Central memory CD8-positive, alpha-beta T cell (primary cell): ENCODE measurements around the gene E4F1.
"Not testable (repeated sequence)": the region's sequence is repeated elsewhere in the genome, so short reads cannot be mapped to it uniquely, and the experiment has no call there.

Experiments used
- ATAC-seq: fragments of 150-1000 bp; cut with Tn5 transposase; replicated peaks from 2 replicates; pipeline ENCODE4 v1.10.0; 2022; ENCODE audit warnings: mild to moderate bottlenecking, moderate FRiP score, moderate number of reproducible peaks; ENCODE audit not compliant: poor library complexity, severe bottlenecking; ENCODE audit errors: extremely low read depth
- DNase-seq, 2 donors: peaks; one replicate each; pipeline ENCODE4 v3.0.0; 2021; ENCODE audit warnings: low spot score in 2 of 2
- H3K27ac Mint-ChIP-seq: one replicate; pipeline ENCODE4 v1.8.0; 2022; ENCODE audit warnings: low read depth, mild to moderate bottlenecking, moderate library complexity, mixed read lengths
- H3K27me3 Mint-ChIP-seq: one replicate; pipeline ENCODE4 v1.8.0; 2022; ENCODE audit warnings: mixed read lengths
- H3K36me3 Mint-ChIP-seq: one replicate; pipeline ENCODE4 v1.8.0; 2022; ENCODE audit warnings: mild to moderate bottlenecking, moderate library complexity, mixed read lengths; ENCODE audit not compliant: insufficient read depth
- H3K4me1 Mint-ChIP-seq: one replicate; pipeline ENCODE4 v1.8.0; 2022; ENCODE audit warnings: mixed read lengths
- H3K4me3 Mint-ChIP-seq: one replicate; pipeline ENCODE4 v1.8.0; 2022; ENCODE audit warnings: mild to moderate bottlenecking, moderate library complexity, mixed read lengths
- H3K9me3 Mint-ChIP-seq: one replicate; pipeline ENCODE4 v1.8.0; 2022; ENCODE audit warnings: mixed read lengths

Gene E4F1

DNA sequence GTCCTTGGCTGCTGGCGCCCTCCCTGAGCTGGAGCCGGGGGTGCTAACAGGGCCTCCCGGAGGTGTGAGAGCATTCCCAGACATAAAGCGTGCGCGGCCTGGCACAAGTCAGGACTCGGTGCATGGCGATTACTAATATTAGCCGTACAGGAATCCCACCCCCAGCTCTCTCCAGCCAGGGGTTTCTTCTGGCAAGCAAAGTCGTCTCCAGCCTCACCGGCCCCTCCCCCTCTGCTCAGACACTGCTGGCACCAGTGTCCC lies 32.0 kb upstream of the E4F1 start:
- Mint-ChIP-seq H3K27ac (no peak overlapping the region), H3K27me3 (peaks cover 12% of the 10 kb centered on the region), H3K4me1 (no peaks in the 10 kb centered on the region), H3K36me3 (peaks cover 2% of the 10 kb centered on the region), H3K9me3 (no peaks in the 10 kb centered on the region), H3K4me3 (no peak overlapping the region)
- no peak for DNase-seq
- no peak for ATAC-seq

GRCh38 chr16:2194166-2194834 lies 29.1 kb upstream of the E4F1 start:
- Mint-ChIP-seq H3K27ac (no peak overlapping the region), H3K4me3 (peak overlapping the region; percentile 44), H3K36me3 (peaks cover 1% of the 10 kb centered on the region), H3K9me3 (no peaks in the 10 kb centered on the region), H3K27me3 (peaks cover 35% of the 10 kb centered on the region), H3K4me1 (no peaks in the 10 kb centered on the region)
- DNase-seq (no peak), ATAC-seq (no peak)

DNA sequence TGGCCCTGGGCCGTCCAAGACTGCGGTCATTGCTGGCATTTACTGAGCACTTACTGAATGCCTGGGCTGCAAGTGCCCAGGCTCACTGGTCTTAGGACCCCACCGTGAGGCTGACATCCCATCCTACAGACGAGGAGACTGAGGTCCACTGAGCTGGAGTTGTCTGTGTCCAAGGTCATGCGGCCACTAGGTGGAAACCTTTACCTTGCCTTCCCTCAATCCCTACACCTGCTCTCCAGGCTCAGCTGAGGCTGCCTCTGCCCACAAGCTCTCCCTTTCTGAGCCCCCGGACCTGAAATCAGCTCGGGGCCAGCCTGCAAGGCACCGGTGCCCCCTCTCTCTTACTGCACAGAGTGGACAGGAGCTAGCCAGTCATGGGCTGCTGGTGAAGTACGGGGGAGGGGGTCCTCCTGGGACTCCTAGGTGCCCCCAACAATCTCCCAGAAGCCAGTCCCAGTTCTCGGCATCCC lies 28.5 kb upstream of the E4F1 start:
- ATAC-seq (peak; percentile 70), DNase-seq (peak in 1 of 2 donors; percentile 29)

DNA sequence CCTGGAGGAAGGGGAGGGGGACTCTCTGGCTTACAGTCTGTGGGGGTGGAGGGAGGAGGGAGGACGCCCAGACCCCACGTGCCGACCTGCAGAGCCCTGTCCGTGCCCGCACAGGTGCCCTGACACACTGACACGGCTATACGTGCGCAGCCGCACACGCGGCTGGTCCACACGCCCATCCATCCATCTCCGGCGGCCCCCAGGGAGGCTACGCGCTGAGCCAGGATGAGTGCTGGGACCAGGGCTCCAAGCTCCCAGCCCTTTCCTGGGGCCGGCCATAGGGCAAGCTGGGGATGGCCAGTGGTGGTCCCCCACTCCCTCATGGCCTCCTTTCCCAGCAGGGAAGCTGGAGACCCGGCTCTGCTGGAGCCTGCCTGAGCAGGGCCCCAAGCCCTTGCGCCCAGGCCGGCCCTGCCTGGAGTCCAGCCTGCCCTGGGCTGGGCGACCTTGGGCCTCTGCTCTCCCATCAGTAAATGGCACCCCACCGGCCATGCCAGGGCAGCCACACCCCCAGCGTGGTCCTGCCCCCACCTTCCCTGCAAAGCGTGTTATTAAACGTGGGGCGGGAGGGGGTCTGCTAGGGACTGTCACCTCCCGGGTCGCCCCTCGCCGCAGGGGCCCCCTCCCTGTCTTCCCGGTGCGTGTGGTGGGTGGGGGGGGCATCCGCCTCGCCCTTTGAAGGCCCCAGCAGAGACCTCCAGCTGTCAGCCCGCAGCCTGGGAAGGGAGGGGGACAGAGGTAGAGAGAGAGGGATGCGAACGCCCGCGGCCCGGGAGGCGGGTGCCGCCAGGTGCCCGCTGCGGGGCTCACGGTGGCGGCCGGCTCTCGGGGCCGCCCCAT lies 27.8 kb upstream of the E4F1 start:
- peaks cover 35% of the 10 kb centered on the region for H3K27me3 Mint-ChIP-seq
- peak overlapping the region; percentile 44 for H3K4me3 Mint-ChIP-seq
- H3K4me1 Mint-ChIP-seq: no peaks in the 10 kb centered on the region
- DNase-seq (no peak), ATAC-seq (no peak)
- H3K9me3 Mint-ChIP-seq: no peaks in the 10 kb centered on the region
- H3K36me3 Mint-ChIP-seq: peaks cover 1% of the 10 kb centered on the region
- no peak overlapping the region for H3K27ac Mint-ChIP-seq

More for the DNA sequence above, 28.5 kb upstream of the E4F1 start:
- Mint-ChIP-seq H3K27me3 (peaks cover 35% of the 10 kb centered on the region), H3K27ac (no peak overlapping the region), H3K4me3 (peak overlapping the region; percentile 44), H3K4me1 (no peaks in the 10 kb centered on the region), H3K36me3 (peaks cover 1% of the 10 kb centered on the region), H3K9me3 (no peaks in the 10 kb centered on the region)

DNA sequence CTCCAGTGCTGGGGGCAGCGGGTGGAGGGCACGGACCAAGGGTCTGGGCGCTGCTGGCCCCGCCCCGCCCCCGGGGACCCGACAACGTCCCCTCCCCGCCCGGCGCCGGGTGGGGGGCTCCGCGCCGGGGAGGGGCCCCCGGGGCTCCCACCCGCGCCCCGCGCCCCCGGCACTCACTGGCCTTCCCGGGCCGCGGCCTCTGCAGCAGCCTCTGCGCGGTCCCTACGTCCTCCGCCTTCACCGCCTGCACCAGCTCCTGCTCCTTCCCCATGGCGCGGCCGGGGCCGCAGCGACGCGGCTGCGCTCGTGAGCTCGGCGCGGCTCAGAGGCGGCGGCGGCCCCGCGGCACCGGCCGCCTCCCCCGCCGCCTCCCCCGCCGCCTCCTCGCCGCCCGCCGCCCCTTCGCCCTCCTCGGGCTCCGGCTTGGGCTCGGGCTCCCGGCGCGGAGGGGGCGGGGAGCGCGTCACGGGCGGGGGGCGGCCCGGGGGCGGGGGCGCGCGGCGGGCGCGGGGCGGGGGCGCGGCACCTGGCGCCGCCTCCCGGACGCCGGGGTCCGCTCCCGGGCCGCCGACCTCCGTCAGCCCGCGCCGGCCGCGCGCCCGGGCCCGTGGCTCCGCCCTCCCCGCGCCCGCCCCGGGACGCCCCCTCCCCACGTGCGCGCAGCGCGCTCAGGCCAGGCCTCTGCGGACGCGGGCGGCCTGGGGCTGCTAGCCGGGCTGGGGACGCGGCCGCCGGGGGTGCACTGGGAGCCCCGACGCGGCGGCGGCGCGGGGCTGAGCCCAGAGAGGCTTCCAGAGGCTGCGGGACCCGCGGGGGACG lies 27.0 kb upstream of the E4F1 start, which contains the start of gene CASKIN1:
CASKIN1 (minus strand) TSS at position 444 of the 819 bp plus-strand sequence; CDS start at position 271, 173 bp downstream.
- Mint-ChIP-seq H3K27ac (no peak within 1 kb of the TSS), H3K27me3 (peaks cover 35% of the 10 kb centered on the region), H3K9me3 (no peaks in the 10 kb centered on the region), H3K4me1 (no peaks in the 10 kb centered on the region), H3K4me3 (peak within 1 kb of the TSS; percentile 66), H3K36me3 (peaks cover 1% of the 10 kb centered on the region)
- ATAC-seq (peak; percentile 27), DNase-seq (no peak)

DNA sequence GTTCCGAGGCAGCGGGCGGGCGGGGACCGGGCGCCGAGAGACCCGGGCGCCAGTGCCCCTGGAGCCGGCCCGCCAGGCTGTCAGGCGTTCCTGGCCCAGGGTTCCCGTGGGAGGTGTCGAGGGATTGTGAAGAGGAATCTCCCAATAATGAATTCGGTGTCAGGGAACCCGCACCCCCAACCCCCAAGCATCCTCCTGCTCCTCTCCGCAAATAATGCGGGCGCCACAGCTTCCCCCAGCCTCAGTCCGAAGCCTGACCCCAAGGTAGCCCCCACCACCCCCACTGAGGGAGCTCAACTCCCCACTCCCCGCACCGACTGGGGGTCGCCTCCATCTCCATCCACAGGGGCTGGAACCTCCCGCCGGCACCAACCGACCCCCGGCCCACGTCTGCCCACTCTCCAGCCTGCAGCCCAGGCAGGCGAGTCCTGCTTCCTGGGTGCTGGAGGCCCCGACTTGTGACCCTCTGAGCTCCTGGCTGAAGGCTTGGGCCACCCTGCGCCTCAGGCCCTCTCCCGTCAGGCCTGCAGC lies 26.3 kb upstream of the E4F1 start:
- H3K36me3 Mint-ChIP-seq: peaks cover 1% of the 10 kb centered on the region
- no peaks in the 10 kb centered on the region for H3K9me3 Mint-ChIP-seq
- H3K27ac Mint-ChIP-seq: no peak overlapping the region
- peaks cover 35% of the 10 kb centered on the region for H3K27me3 Mint-ChIP-seq
- DNase-seq (no peak), ATAC-seq (no peak)
- H3K4me1 Mint-ChIP-seq: no peaks in the 10 kb centered on the region
- peak overlapping the region; percentile 66 for H3K4me3 Mint-ChIP-seq

GRCh38 chr16:2197765-2198164 lies 25.6 kb upstream of the E4F1 start:
- H3K4me3 Mint-ChIP-seq: peak overlapping the region; percentile 66
- no peaks in the 10 kb centered on the region for H3K9me3 Mint-ChIP-seq
- no peak for ATAC-seq

GRCh38 chr16:2198283-2198682 lies 25.1 kb upstream of the E4F1 start:
- Mint-ChIP-seq H3K27ac (no peak overlapping the region), H3K9me3 (no peaks in the 10 kb centered on the region), H3K36me3 (peaks cover 1% of the 10 kb centered on the region), H3K4me1 (no peaks in the 10 kb centered on the region), H3K27me3 (peaks cover 35% of the 10 kb centered on the region), H3K4me3 (peak overlapping the region; percentile 66)
- DNase-seq: no peak
- no peak for ATAC-seq

More at GRCh38 chr16:2197765-2198164, 25.6 kb upstream of the E4F1 start:
- H3K36me3 Mint-ChIP-seq: peaks cover 1% of the 10 kb centered on the region
- H3K27me3 Mint-ChIP-seq: peaks cover 35% of the 10 kb centered on the region
- no peaks in the 10 kb centered on the region for H3K4me1 Mint-ChIP-seq
- no peak for DNase-seq
- no peak overlapping the region for H3K27ac Mint-ChIP-seq

DNA sequence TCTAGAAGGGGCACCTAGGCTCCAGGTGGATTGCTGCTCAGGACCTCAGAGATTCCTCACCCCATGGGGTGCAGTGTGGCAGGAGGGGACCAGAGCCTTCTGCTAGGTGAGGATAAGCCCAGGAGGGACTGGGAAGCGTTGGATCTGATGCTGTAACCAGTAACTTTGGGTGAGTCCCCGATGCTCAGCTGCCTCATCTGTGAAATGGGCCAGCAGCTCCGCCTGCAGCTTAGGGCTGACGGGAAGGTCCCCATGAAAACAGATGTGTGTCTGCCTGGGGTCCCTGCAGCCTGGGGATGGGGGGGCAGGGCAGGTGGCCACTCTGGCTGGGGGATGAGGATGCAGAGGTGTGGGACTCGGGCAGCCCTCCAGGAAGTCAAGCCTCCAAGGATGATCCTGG lies 24.3 kb upstream of the E4F1 start:
- Mint-ChIP-seq H3K9me3 (no peaks in the 10 kb centered on the region), H3K27ac (no peak overlapping the region), H3K4me3 (no peak overlapping the region), H3K27me3 (peaks cover 35% of the 10 kb centered on the region), H3K36me3 (peaks cover 3% of the 10 kb centered on the region), H3K4me1 (no peaks in the 10 kb centered on the region)
- ATAC-seq: no peak
- no peak for DNase-seq

GRCh38 chr16:2199621-2200139 lies 23.7 kb upstream of the E4F1 start:
- Mint-ChIP-seq H3K27ac (no peak overlapping the region), H3K36me3 (peaks cover 5% of the 10 kb centered on the region), H3K27me3 (peaks cover 31% of the 10 kb centered on the region), H3K4me1 (peaks cover 5% of the 10 kb centered on the region), H3K9me3 (no peaks in the 10 kb centered on the region), H3K4me3 (no peak overlapping the region)
- ATAC-seq (no peak), DNase-seq (no peak)

DNA sequence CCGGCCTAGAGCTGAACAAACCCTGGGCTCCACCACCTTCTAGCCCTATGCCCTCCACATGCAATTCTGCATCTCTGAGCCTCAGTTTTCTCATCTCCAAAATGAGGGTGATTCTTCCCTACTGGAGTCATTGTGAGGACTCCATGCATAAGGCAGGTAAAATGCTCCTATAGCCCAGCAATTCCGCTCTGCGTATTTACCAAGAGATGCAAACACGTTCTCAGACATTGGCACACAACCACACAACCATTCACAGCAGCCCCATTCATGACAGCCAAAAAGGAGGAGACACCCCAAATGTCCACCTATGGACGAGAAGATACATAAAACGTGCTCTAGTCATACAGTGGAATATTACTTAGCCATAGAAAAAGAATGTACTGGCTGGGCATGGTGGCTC lies 23.1 kb upstream of the E4F1 start:
- DNase-seq (no peak), ATAC-seq (no peak)
- peaks cover 7% of the 10 kb centered on the region for H3K4me1 Mint-ChIP-seq
- no peaks in the 10 kb centered on the region for H3K9me3 Mint-ChIP-seq
- no peak overlapping the region for H3K4me3 Mint-ChIP-seq
- no peak overlapping the region for H3K27ac Mint-ChIP-seq
- peaks cover 6% of the 10 kb centered on the region for H3K36me3 Mint-ChIP-seq
- peaks cover 25% of the 10 kb centered on the region for H3K27me3 Mint-ChIP-seq

GRCh38 chr16:2203119-2203688 lies 20.2 kb upstream of the E4F1 start:
- H3K27ac Mint-ChIP-seq: peak overlapping the region; percentile 84
- ATAC-seq, DNase-seq, H3K9me3 Mint-ChIP-seq: not testable (repeated sequence)
- peaks cover 17% of the 10 kb centered on the region for H3K36me3 Mint-ChIP-seq
- H3K27me3 Mint-ChIP-seq: peaks cover 11% of the 10 kb centered on the region
- peak overlapping the region; percentile 78 for H3K4me3 Mint-ChIP-seq
- peaks cover 14% of the 10 kb centered on the region for H3K4me1 Mint-ChIP-seq
